T-helper 2 cell treated with Interferon-gamma antibody and Interleukin-4, amounts not matched to agents 5 μg/mL and 100 μg/mL, for 36 hours (primary cell): Measurements from ENCODE around the gene SEC23B.
A peak's percentile ranks its signal among the peaks of the same experiment; 100 is the strongest.
"Not testable (repeated sequence)": the region's sequence is repeated elsewhere in the genome, so short reads cannot be mapped to it uniquely, and the experiment has no call there.

Experiments used
- DNase-seq: peaks from one replicate; pipeline ENCODE4 v3.0.0; 2021; ENCODE audit warnings: low spot score
- H3K27ac Mint-ChIP-seq: one replicate; pipeline ENCODE4 v1.8.0; 2021; ENCODE audit warnings: mild to moderate bottlenecking, mixed read lengths
- H3K27me3 Mint-ChIP-seq: one replicate; pipeline ENCODE4 v1.8.0; 2021; ENCODE audit warnings: low read depth, mixed read lengths
- H3K36me3 Mint-ChIP-seq: one replicate; pipeline ENCODE4 v1.8.0; 2021; ENCODE audit warnings: low read depth, mixed read lengths
- H3K4me1 Mint-ChIP-seq: one replicate; pipeline ENCODE4 v1.8.0; 2021; ENCODE audit warnings: low read depth, mixed read lengths
- H3K4me3 Mint-ChIP-seq: one replicate; pipeline ENCODE4 v1.8.0; 2022; ENCODE audit warnings: mild to moderate bottlenecking, moderate library complexity, mixed read lengths
- H3K9me3 Mint-ChIP-seq: one replicate; pipeline ENCODE4 v1.8.0; 2021; ENCODE audit warnings: mixed read lengths

Gene SEC23B

DNA sequence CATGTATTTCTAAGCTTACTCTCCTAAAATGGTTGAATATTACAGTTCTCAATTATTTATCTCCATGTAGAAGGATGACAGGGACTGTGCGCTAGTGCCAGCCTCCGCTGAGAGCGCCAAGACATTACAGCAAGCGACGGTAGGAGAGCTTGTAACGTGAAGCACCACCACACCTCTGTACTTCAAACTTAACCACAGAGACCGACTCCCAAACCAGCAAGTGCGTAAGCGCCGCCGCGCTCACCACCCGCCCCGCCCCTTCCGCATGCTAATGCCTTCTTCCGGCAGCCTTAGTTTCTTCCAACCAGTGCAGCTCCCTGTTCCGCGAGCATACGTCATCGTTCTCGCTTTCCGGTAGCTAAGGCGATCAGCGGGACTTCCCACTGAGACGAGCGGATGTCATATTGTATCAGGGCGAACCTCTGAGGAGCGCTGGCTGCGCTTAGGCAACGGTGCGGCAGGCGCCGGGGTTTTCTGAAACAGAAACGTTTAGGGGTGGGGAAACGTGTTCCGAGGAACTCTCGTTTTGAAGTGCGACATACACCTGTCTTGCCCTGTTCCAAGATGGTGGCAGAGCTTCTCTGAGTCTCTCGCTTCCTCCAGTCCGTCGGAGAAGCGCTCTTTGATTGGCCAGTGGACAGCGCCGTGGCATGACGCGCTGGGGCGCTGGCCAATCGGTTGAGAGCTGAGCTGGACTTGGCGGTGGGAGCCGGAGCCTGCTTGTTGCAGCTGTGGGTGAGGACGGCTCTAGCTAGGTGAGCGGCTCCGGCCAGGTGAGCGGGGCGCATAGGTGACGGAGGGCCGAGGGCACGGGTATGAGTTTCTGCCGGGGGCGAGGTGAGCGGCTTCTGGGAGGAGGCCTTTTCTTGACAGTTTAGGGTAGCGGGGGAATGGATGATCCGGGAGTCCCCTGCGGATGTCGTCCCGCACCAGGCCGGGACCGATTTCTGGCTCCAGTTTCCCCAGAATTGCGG, at the start of gene SEC23B:
Gene SEC23B, plus strand, starts transcription at position 723 of the 974 bp plus-strand sequence. CDS start 2,896 bp downstream, outside the sequence.
- Mint-ChIP-seq H3K9me3 (no peaks in the 10 kb centered on the region), H3K4me3 (peak within 1 kb of the TSS; percentile 99), H3K36me3 (peaks cover 32% of the 10 kb centered on the region), H3K4me1 (peaks cover 32% of the 10 kb centered on the region), H3K27ac (peak within 1 kb of the TSS; percentile 100), H3K27me3 (no peaks in the 10 kb centered on the region)
- peak; percentile 98 for DNase-seq

DNA sequence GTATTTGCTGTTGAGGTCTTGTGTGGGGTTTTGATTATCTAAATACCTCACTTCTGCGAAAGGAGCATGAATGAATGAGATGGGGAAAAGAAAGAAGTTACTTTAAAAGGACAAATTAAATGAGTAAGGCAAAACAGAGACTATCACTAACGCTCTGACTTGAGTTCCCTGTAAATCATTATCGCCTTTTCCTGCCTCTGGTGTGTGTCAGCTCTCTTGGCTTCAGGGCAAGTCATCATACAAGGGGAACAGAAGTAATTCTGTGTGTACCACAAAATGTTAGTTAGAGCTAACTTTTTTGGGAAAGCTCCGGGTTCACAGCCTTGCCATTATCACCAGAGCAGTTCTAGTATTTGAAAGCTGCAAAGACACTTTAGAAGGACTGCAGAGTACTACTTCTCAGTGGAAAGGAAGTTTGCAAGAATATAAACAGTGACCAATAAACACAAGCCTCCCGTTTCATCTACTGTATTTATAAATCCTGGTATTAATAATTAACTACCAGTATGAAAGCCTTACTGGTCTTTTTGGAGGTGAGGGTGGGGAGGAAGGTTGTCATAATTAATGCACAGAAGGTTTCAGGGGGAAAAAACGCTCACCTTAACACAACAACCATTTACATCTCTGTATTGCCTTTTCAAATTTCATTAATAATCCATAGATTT, 42.1 kb upstream of the SEC23B start:
- Mint-ChIP-seq H3K4me3 (peak overlapping the region; percentile 97), H3K27ac (no peak overlapping the region), H3K36me3 (no peaks in the 10 kb centered on the region), H3K4me1 (peaks cover 18% of the 10 kb centered on the region), H3K27me3 (no peaks in the 10 kb centered on the region), H3K9me3 (no peaks in the 10 kb centered on the region)
- no peak for DNase-seq

DNA sequence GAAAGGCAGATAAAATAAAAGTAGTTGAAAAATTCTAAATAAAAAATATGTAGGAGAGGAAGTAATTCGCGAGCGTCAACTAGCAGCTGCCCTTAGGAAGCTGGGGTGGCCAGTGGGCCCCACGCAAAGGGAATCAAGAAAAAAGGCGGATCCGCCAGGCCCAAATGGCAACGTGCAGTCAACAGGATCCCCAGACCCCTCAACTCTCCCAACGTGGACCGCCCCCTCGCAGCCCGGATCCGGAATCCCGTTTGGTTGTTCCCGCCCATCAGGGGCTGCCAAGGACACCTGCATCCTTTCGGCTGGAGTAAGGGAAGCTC, 41.2 kb upstream of the SEC23B start:
- DNase-seq: no peak
- peak overlapping the region; percentile 97 for H3K4me3 Mint-ChIP-seq
- no peaks in the 10 kb centered on the region for H3K27me3 Mint-ChIP-seq
- H3K36me3 Mint-ChIP-seq: no peaks in the 10 kb centered on the region
- peaks cover 18% of the 10 kb centered on the region for H3K4me1 Mint-ChIP-seq
- no peaks in the 10 kb centered on the region for H3K9me3 Mint-ChIP-seq
- H3K27ac Mint-ChIP-seq: peak overlapping the region; percentile 92

DNA sequence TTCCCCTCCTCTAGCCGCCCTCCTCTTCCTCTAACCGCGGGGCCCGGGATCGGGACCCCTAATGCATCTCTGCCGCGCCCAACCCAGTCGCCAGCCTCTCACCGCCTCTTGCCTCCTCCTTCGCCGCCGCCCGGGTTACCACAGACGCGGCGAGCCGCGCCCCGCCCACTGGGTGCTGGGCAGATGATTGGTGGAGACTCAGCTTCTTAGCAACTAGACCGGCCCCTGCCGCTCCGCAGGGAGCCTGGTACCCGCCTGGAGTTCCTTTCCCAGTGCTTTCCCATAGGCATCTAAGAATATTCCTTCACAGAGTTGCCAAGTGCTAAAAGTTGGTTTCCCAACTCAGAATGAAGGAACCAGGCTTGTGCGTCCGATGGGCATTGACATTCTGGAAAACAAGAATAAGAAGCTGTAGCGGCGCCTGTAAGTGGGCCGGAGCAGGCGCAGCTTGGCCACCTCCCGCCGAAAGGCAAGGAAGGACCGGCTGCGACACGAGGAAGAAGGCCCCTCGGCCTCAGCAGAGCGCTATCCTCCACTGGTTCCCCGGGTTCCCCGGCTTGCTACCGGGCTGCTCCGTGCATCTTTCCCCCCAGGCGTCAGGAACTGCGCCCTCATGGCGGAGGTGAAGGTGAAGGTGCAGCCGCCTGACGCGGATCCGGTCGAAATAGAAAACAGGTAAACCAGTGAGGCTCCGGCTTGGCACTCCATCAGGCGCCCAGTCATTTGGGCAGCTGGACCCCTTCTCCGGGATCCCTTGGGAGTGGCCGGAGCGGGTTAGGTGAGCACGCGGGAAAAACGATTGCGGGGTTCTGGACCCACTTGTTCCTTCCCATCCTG, 40.6 kb upstream of the SEC23B start, which contains the start of the genes DZANK1 and POLR3F:
Gene DZANK1, minus strand, starts transcription at position 137 of the 837 bp plus-strand sequence. CDS start 1,672 bp downstream, outside the sequence.
Gene POLR3F, plus strand, starts transcription at position 497 of the 837 bp plus-strand sequence. Its CDS starts 117 bp downstream, at position 614.
- Mint-ChIP-seq H3K9me3 (no peaks in the 10 kb centered on the region), H3K27me3 (no peaks in the 10 kb centered on the region), H3K4me1 (peaks cover 18% of the 10 kb centered on the region), H3K36me3 (no peaks in the 10 kb centered on the region), H3K27ac (peak within 1 kb of the TSS; percentile 92), H3K4me3 (peak within 1 kb of the TSS; percentile 97)
- peak; percentile 93 for DNase-seq

DNA sequence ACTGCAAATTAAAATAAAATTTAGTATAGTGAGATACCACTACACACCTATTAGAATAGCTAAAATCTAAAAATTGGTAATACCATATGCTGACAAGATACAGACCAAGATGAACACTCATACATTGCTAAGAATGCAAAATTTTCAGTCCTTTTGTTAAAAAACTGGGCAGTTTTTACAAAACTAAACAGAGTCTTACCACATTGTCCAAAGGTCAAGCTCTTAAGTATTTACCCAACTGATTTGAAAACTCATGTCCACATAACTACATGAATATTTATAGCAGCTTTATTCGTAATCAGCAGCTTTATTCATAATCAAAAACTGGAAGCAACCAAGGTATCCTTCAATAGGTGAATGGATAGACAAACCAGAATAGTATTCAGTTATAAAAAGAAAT, 30.5 kb upstream of the SEC23B start:
- Mint-ChIP-seq H3K9me3 (no peaks in the 10 kb centered on the region), H3K4me3 (no peak overlapping the region), H3K27ac (no peak overlapping the region), H3K4me1 (no peaks in the 10 kb centered on the region), H3K27me3 (no peaks in the 10 kb centered on the region), H3K36me3 (peaks cover 32% of the 10 kb centered on the region)
- no peak for DNase-seq

DNA sequence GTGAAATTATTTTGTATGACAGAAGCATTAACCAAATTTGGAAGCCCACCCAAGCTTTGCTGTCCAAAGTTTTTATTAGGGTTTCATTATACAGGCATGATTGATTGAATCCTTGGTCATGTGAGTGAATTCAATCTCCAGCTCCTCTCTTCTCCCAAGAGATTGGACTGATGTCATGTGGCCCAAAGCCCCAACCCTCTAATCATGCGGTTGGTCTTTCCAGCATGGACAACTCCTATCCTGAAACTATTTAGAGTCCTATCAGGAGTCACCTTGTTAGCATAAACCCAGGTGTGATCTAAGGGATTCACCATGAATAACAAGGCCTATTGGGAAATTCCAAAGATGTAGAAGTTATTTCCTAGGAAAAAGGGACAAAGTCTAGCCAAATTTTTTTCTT, 29.9 kb upstream of the SEC23B start:
- Mint-ChIP-seq H3K27ac (no peak overlapping the region), H3K4me3 (no peak overlapping the region), H3K9me3 (no peaks in the 10 kb centered on the region), H3K27me3 (no peaks in the 10 kb centered on the region), H3K4me1 (no peaks in the 10 kb centered on the region), H3K36me3 (peaks cover 35% of the 10 kb centered on the region)
- no peak for DNase-seq

DNA sequence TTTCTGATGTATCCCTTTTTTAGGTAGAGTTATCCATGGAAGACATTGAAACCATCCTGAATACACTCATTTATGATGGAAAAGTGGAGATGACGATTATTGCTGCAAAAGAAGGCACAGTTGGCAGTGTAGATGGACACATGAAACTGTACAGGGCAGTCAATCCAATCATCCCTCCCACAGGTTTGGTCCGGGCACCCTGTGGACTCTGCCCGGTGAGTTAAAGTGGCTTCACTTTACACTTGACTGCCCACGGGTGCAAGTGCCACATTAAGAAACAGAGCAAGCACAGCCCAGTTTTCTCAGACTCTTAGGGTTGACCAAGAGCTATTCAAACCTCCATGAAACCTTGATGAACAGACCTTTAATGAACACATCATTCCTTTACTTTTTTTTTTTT, 26.1 kb upstream of the SEC23B start:
- no peak overlapping the region for H3K4me3 Mint-ChIP-seq
- H3K9me3 Mint-ChIP-seq: no peaks in the 10 kb centered on the region
- no peak for DNase-seq
- H3K36me3 Mint-ChIP-seq: peaks cover 29% of the 10 kb centered on the region
- no peak overlapping the region for H3K27ac Mint-ChIP-seq
- no peaks in the 10 kb centered on the region for H3K4me1 Mint-ChIP-seq
- H3K27me3 Mint-ChIP-seq: no peaks in the 10 kb centered on the region

DNA sequence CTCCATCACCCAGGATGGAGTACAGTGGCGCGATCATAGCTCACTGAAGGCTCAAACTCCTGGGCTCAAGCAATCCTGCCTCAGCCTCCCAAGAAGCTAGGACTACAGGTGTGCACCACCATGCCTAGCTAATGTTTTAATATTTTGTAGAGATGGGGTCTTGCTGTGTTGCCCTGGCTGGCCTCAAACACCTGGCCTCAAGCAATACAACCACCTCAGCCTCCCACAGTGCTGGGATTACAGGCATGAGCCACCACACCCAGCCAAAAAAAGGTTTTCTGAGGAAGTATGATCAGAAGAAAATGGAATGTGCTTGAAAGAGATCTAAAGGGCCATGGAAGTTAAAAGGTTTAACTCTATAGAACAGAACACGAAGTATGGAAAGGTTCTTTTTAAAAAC, 19.4 kb upstream of the SEC23B start:
- Mint-ChIP-seq H3K4me3 (no peak overlapping the region), H3K4me1 (peaks cover 3% of the 10 kb centered on the region), H3K36me3 (peaks cover 36% of the 10 kb centered on the region), H3K27ac (no peak overlapping the region), H3K27me3 (no peaks in the 10 kb centered on the region), H3K9me3 (no peaks in the 10 kb centered on the region)
- no peak for DNase-seq

DNA sequence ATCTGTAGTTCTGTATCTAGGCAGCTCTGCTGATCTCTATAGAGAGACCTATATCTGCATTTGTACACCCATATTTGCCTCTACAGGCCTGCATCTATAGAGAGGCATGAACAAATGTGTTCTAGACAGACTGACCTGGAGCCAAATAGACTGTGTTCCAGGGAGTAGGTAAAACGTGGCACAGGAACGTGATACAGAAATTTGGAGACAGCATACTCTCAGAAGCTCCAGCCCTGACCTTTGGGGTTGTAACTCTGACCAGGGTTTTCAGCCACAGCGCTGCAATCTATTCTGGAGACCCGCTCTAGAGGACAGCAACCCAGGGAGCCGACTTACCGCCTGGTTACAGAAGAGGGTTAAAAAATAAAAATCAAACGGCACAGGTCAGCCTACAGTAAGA, 11.7 kb upstream of the SEC23B start:
- Mint-ChIP-seq H3K9me3 (no peaks in the 10 kb centered on the region), H3K27ac (no peak overlapping the region), H3K4me3 (peak overlapping the region; percentile 98), H3K4me1 (peaks cover 18% of the 10 kb centered on the region), H3K27me3 (no peaks in the 10 kb centered on the region), H3K36me3 (peaks cover 14% of the 10 kb centered on the region)
- no peak for DNase-seq

DNA sequence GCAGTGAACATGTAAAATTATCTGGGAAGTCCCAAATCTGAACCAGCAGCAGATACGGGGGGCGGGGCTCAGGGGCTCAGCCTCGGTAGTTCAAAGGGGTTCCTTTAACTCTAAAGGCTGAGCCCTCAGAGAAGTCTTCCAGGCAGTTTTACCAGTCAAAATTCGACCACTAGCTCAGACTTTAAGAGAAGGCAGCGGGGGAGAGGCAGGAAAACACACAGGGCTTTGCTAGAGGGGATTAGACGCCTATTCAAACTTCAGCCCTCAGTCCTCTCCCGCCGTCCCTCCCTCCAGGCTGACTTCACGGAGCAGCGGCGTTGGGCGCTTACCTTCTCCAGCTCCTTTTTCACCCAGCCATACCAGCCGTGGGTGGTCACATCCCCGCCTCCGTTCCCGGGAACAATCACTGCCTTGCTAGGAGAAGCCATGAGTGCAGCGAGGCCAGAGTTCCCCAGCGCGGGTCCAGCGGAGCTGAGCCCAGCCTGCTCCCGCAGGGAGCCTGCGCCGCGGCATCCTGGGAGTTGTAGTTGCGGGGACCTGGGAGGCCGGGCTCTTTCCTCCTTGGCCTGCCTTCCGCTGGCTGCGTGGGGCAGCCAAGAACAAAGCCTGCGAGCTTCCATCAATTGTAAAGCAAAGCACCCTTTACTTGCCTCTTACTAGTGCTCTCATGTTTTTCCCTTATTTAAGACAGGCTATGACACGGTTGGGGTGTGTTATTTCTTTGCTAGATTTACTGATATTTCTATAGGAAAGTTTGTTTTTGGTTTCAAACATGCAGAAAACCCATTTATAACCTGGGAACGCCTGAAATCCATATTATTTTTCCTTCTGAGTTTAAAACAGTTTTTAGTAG, 10.8 kb upstream of the SEC23B start, which contains the start of gene RBBP9:
Gene RBBP9, minus strand, starts transcription at position 486 of the 853 bp plus-strand sequence. Its CDS starts 58 bp downstream, at position 428.
- Mint-ChIP-seq H3K27me3 (no peaks in the 10 kb centered on the region), H3K4me3 (peak within 1 kb of the TSS; percentile 98)

DNA sequence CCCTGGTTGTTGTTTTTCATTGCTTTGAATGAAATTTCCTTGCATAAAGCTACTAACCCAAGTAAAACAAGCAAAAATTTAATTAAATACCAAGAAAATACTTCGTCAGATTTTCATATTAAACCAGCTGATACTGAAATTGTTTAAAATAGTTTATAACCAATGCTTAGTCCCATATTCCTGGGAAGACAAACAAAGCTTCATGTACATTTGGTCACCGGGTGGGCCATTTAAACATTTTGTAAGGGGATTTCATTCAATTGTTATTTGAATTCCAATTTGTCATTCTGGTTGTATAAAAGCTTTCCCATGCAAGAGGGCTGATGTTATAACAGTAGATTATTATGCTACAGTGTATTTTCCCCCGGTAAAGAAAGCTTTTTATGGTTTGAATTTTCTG, 10.1 kb upstream of the SEC23B start:
- H3K27me3 Mint-ChIP-seq: no peaks in the 10 kb centered on the region
- H3K36me3 Mint-ChIP-seq: peaks cover 8% of the 10 kb centered on the region
- no peaks in the 10 kb centered on the region for H3K9me3 Mint-ChIP-seq
- H3K27ac Mint-ChIP-seq: peak overlapping the region; percentile 82
- H3K4me3 Mint-ChIP-seq: peak overlapping the region; percentile 98
- peaks cover 18% of the 10 kb centered on the region for H3K4me1 Mint-ChIP-seq
- no peak for DNase-seq

More for the DNA sequence above, 10.8 kb upstream of the SEC23B start, which contains the start of gene RBBP9:
- peak; percentile 74 for DNase-seq
- Mint-ChIP-seq H3K36me3 (peaks cover 10% of the 10 kb centered on the region), H3K9me3 (no peaks in the 10 kb centered on the region), H3K4me1 (peaks cover 18% of the 10 kb centered on the region), H3K27ac (peak within 1 kb of the TSS; percentile 82)

DNA sequence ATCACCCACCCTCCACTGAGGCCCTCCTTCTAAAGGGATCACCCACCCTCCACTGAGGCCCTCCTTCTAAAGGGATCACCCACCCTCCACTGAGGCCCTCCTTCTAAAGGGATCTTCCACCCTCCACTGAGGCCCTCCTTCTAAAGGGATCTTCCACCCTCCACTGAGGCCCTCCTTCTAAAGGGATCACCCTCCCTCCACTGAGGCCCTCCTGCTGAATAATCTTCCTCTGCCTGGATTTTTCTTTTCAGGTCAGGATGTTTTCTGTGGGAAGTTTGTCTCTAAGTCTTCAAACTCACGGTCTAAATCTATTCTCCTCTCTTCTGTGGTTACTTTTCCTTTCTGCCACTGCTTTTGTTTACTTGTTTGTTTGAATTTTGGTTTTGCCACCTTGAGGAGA, 6.1 kb upstream of the SEC23B start:
- not testable (repeated sequence) for H3K27ac Mint-ChIP-seq, H3K36me3 Mint-ChIP-seq, H3K4me3 Mint-ChIP-seq, H3K9me3 Mint-ChIP-seq, H3K27me3 Mint-ChIP-seq, DNase-seq, H3K4me1 Mint-ChIP-seq
